Measurements from ENCODE around the gene RLN3.

Gene RLN3

GRCh38 chr19:14053032-14053431, 25.1 kb downstream of the RLN3 start:
- H3K36me3 Mint-ChIP-seq = peaks cover 5% of the 10 kb centered on the region
- H3K27me3 Mint-ChIP-seq = no peaks in the 10 kb centered on the region
- no peak overlapping the region for H3K27ac Mint-ChIP-seq
- no peak overlapping the region for H3K4me3 Mint-ChIP-seq
- H3K9me3 Mint-ChIP-seq (ENCODE audit: low read depth) = no peaks in the 10 kb centered on the region
- H3K4me1 Mint-ChIP-seq (ENCODE audit: low read depth) = peaks cover 9% of the 10 kb centered on the region

DNA sequence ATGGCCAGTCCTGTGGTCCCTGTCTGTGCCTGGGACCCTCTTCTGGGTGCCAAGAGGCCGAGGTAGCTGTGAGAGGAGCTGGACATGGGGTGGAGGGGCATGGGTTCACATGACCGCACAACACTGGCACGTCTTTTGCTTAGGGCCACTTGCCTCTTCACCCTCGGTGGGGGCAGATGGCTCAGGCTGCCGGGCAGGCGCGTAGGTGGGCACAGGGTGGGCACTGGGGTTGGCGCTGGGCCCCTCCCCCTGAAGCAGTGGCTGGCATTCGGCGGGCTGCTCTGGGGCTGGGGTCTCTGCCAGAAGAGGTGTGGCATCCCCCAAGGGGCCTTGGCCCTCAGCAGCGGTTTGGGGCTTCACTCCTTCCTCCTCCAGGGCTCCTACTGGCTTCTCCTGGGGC, 25.6 kb downstream of the RLN3 start:
- H3K36me3 Mint-ChIP-seq = peaks cover 5% of the 10 kb centered on the region
- no peak overlapping the region for H3K4me3 Mint-ChIP-seq
- H3K9me3 Mint-ChIP-seq (ENCODE audit: low read depth) = no peaks in the 10 kb centered on the region
- H3K4me1 Mint-ChIP-seq (ENCODE audit: low read depth) = peaks cover 12% of the 10 kb centered on the region
- H3K27me3 Mint-ChIP-seq = peaks cover 4% of the 10 kb centered on the region
- H3K27ac Mint-ChIP-seq = no peak overlapping the region

GRCh38 chr19:14054099-14054498, 26.2 kb downstream of the RLN3 start:
- Mint-ChIP-seq H3K4me3 (no peak overlapping the region), H3K9me3 (ENCODE audit: low read depth) (no peaks in the 10 kb centered on the region), H3K4me1 (ENCODE audit: low read depth) (peaks cover 13% of the 10 kb centered on the region), H3K36me3 (peaks cover 5% of the 10 kb centered on the region), H3K27ac (no peak overlapping the region), H3K27me3 (peaks cover 8% of the 10 kb centered on the region)

DNA sequence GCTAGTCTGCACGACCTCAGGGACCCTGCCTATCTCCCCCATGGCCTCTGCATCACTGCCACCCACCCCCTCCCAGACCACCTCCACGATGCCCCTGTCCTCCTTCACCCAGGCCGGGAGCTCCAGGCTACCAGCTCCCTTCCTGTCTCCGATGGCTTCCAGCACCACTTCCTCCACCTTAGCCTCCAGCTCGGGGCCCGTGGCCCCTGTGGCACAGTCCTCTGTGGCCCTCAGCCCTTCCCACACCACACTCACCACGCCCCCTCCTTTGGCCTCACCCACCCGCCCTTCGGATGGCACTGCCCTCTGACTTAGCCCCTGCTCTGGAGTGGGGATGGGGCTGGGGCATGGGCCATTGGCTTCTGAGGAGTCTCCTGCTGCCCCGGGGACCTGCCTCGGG, 26.8 kb downstream of the RLN3 start:
- H3K27ac Mint-ChIP-seq = no peak overlapping the region

DNA sequence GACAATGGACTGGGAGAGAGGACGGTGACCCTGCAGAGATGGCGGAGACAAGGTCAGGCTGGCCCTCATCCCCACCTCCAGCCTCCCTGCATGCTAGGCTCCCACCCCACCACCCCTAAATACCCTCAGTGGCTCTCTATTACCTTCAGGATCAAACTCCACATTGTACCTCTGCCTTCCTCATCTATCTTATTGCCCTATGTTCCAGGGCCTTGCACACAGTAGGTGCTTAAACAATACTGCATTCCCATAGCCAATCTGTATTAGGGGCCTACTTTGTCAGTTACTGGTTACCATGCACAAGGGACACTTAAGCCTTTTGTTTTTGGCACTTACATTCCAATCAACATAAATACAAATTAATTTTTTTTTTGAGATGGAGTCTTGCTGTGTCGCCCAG, 27.4 kb downstream of the RLN3 start:
- Mint-ChIP-seq H3K27ac (no peak overlapping the region), H3K27me3 (peaks cover 16% of the 10 kb centered on the region), H3K36me3 (peaks cover 5% of the 10 kb centered on the region), H3K4me1 (ENCODE audit: low read depth) (peaks cover 13% of the 10 kb centered on the region), H3K4me3 (no peak overlapping the region), H3K9me3 (ENCODE audit: low read depth) (no peaks in the 10 kb centered on the region)

More for the DNA sequence above, 26.8 kb downstream of the RLN3 start:
- H3K36me3 Mint-ChIP-seq = peaks cover 5% of the 10 kb centered on the region
- no peak overlapping the region for H3K4me3 Mint-ChIP-seq
- H3K9me3 Mint-ChIP-seq (ENCODE audit: low read depth) = no peaks in the 10 kb centered on the region
- peaks cover 11% of the 10 kb centered on the region for H3K27me3 Mint-ChIP-seq
- peaks cover 13% of the 10 kb centered on the region for H3K4me1 Mint-ChIP-seq (ENCODE audit: low read depth)

- peaks cover 5% of the 10 kb centered on the region for H3K36me3 Mint-ChIP-seq
- no peak overlapping the region for H3K4me3 Mint-ChIP-seq
- H3K27ac Mint-ChIP-seq = no peak overlapping the region
- H3K9me3 Mint-ChIP-seq (ENCODE audit: low read depth) = no peaks in the 10 kb centered on the region
- peaks cover 13% of the 10 kb centered on the region for H3K4me1 Mint-ChIP-seq (ENCODE audit: low read depth)
- peaks cover 19% of the 10 kb centered on the region for H3K27me3 Mint-ChIP-seq
Measured at GRCh38 chr19:14056069-14056666, 28.2 kb downstream of the RLN3 start.

DNA sequence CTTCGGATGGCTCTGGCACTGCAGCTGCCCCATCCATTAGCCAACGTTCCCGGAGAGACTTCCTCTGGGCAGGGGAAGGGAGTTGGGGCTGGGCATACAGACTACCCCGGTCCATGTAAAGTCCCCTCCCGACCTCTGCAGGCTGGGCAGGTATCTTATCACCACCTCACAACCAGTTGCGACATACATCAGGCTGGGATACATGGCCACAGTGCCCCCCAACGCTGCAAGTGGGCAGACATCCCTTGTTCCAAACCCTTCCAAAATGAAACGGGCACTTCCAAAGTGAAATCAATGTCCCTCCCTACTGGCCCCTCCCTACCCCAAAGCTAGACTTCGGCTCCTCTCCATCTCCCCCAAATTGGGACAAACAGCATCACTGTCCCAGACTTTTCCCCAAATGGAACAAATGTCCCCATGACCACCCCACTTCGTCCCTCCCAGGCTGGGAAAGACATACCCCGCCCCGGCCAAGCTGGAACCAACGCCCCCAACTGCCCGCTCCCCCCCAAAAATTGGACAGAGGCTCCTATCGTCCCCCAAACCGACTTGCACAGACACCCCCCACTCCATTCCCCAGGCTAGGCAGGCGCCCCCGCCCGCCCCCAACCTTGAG, 28.9 kb downstream of the RLN3 start:
- Mint-ChIP-seq H3K36me3 (peaks cover 5% of the 10 kb centered on the region), H3K27ac (no peak overlapping the region), H3K27me3 (peaks cover 19% of the 10 kb centered on the region), H3K4me3 (peak overlapping the region; percentile 61), H3K9me3 (ENCODE audit: low read depth) (no peaks in the 10 kb centered on the region), H3K4me1 (ENCODE audit: low read depth) (peaks cover 13% of the 10 kb centered on the region)

GRCh38 chr19:14058182-14059092, 30.5 kb downstream of the RLN3 start:
- H3K36me3 Mint-ChIP-seq = no peaks in the 10 kb centered on the region
- peak overlapping the region; percentile 65 for H3K4me3 Mint-ChIP-seq
- H3K27me3 Mint-ChIP-seq = peaks cover 19% of the 10 kb centered on the region
- no peak overlapping the region for H3K27ac Mint-ChIP-seq
- H3K4me1 Mint-ChIP-seq (ENCODE audit: low read depth) = peaks cover 13% of the 10 kb centered on the region
- H3K9me3 Mint-ChIP-seq (ENCODE audit: low read depth) = no peaks in the 10 kb centered on the region

DNA sequence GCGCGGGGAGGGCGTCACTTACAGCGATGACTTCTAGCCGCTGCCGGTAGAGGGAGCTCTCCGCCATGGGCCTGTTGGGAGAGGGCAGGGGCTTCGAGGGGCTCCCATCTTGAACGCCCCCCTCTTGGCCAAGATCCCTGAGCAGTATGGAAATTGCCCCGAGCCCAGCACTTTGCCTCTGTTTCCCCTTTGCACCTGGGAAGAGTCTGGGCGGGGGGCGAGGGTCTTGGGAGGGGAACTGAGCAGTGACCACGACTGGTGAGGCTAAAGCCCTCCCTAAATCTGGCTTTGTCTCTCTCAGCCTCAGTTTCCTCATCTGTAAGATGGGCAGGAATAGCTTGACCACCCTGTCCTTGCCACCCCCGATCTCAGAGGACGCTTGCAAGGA, 31.1 kb downstream of the RLN3 start:
- H3K36me3 Mint-ChIP-seq = no peaks in the 10 kb centered on the region
- peaks cover 12% of the 10 kb centered on the region for H3K4me1 Mint-ChIP-seq (ENCODE audit: low read depth)
- peaks cover 19% of the 10 kb centered on the region for H3K27me3 Mint-ChIP-seq
- H3K9me3 Mint-ChIP-seq (ENCODE audit: low read depth) = no peaks in the 10 kb centered on the region
- H3K4me3 Mint-ChIP-seq = peak overlapping the region; percentile 65
- no peak overlapping the region for H3K27ac Mint-ChIP-seq

DNA sequence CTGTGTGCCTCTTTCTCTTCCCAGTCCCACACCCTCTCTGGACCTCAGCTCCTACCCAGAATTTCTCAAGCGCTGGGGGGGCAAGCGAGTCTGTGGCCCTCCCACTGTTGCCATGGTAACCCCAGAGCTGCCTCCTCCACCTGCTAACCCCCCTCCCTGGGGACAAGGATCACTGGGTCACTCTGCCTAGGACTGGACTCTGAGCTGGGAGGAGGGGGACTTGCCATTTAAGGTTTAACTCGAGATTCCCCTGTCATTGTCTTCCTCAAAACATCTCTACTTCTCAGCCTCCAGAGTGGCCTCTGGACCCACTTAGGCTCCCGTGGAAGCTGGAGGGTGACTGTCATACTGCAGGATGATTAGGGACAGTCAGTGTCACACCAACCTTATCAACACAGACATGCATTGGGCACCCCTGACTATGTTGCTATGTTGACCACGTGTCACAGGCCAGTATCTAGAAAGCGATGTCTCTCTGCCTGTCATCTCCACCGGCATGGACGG, 31.8 kb downstream of the RLN3 start:
- Mint-ChIP-seq H3K27me3 (peaks cover 19% of the 10 kb centered on the region), H3K27ac (no peak overlapping the region), H3K9me3 (ENCODE audit: low read depth) (no peaks in the 10 kb centered on the region), H3K4me3 (no peak overlapping the region), H3K36me3 (no peaks in the 10 kb centered on the region), H3K4me1 (ENCODE audit: low read depth) (peaks cover 12% of the 10 kb centered on the region)

- no peaks in the 10 kb centered on the region for H3K9me3 Mint-ChIP-seq (ENCODE audit: low read depth)
- peaks cover 19% of the 10 kb centered on the region for H3K27me3 Mint-ChIP-seq
- H3K27ac Mint-ChIP-seq = no peak overlapping the region
- peaks cover 12% of the 10 kb centered on the region for H3K4me1 Mint-ChIP-seq (ENCODE audit: low read depth)
- no peaks in the 10 kb centered on the region for H3K36me3 Mint-ChIP-seq
- H3K4me3 Mint-ChIP-seq = no peak overlapping the region
Measured at GRCh38 chr19:14061081-14061749, 33.3 kb downstream of the RLN3 start.

- H3K27ac Mint-ChIP-seq = no peak within 1 kb of the TSS
- H3K4me3 Mint-ChIP-seq = no peak within 1 kb of the TSS
- H3K36me3 Mint-ChIP-seq = no peaks in the 10 kb centered on the region
- H3K27me3 Mint-ChIP-seq = peaks cover 21% of the 10 kb centered on the region
- H3K9me3 Mint-ChIP-seq (ENCODE audit: low read depth) = no peaks in the 10 kb centered on the region
- H3K4me1 Mint-ChIP-seq (ENCODE audit: low read depth) = peaks cover 12% of the 10 kb centered on the region
Measured at GRCh38 chr19:14061751-14062557, 34.0 kb downstream of the RLN3 start, which contains the start of gene PALM3. Gene PALM3, minus strand, starts transcription at chr19:14062076. Its CDS starts 96 bp downstream, at chr19:14061980.

- H3K27me3 Mint-ChIP-seq = peaks cover 21% of the 10 kb centered on the region
- H3K4me3 Mint-ChIP-seq = no peak overlapping the region
- no peak overlapping the region for H3K27ac Mint-ChIP-seq
- no peaks in the 10 kb centered on the region for H3K36me3 Mint-ChIP-seq
- H3K9me3 Mint-ChIP-seq (ENCODE audit: low read depth) = no peaks in the 10 kb centered on the region
- peaks cover 12% of the 10 kb centered on the region for H3K4me1 Mint-ChIP-seq (ENCODE audit: low read depth)
Measured at GRCh38 chr19:14062558-14062855, 34.6 kb downstream of the RLN3 start.

- Mint-ChIP-seq H3K36me3 (no peaks in the 10 kb centered on the region), H3K9me3 (ENCODE audit: low read depth) (no peaks in the 10 kb centered on the region), H3K4me1 (ENCODE audit: low read depth) (peaks cover 8% of the 10 kb centered on the region), H3K27ac (no peak overlapping the region), H3K4me3 (no peak overlapping the region), H3K27me3 (peaks cover 21% of the 10 kb centered on the region)
Measured at GRCh38 chr19:14063105-14063504, 35.2 kb downstream of the RLN3 start.

Data from activated naive CD8-positive, alpha-beta T cell (primary cell).